ENCODE data around the gene LNX1. TPM values are rescaled to one million over a fixed set of nuclear protein-coding genes. Genes with fewer than 3 reads are reported as not detected.

LNX1 gene
- total and polyA plus RNA-seq, 2 of the 13 experiments (the other 11 are each of a cell fraction or from before 2014, with no cell fraction given) = 0.49 TPM

DNA sequence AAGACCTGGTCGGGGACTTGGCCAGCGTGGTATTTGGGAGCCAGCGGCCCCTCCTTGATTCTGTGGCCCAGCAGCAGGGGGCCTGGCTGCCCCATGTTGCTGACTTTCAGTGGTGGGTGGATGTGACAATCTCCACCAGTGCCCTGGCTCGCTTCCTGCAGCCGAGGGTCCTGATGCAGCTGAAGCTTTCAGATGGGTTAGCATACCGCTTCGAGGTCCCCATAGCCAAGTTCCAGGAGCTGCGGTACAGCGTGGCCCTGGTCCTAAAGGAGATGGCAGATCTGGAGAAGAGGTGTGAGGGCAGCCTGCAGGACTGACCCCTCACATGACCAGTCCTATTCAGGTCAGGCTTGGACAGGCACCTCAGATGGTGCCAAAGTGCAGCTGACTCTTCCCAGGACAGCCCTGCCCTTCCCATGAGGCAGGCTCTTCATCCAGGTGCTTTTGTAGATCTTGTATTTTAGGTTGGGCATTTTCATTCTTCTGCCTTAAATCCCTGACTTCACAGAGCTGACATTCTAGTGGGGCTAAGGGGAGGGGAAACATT, 15.1 kb downstream of the LNX1 start:
- no peak overlapping the region for H3K27ac ChIP-seq (ENCODE audit: extremely low read length, insufficient read depth, low read length)
- H3K9me3 ChIP-seq (ENCODE audit: low read length) = no peaks in the 10 kb centered on the region
- TF ChIP-seq MATR3 (CRISPR knock-in tag; IDR thresholded peaks at IDR 0.05) (no peak), NCOA5 (CRISPR knock-in tag; IDR thresholded peaks at IDR 0.05) (no peak), HOXA7 (CRISPR knock-in tag; IDR thresholded peaks at IDR 0.05) (no peak), ZNF343 (CRISPR knock-in tag; IDR thresholded peaks at IDR 0.05) (no peak), RBFOX2 (IDR thresholded peaks at IDR 0.05; ENCODE audit: low read depth, low read length) (no peak), HNF4A (CRISPR knock-in tag; IDR thresholded peaks at IDR 0.05) (0 out of 2 replicates have a peak, but pooled peaks have one; percentile 20)
- TF ChIP-seq, protein P1, sequence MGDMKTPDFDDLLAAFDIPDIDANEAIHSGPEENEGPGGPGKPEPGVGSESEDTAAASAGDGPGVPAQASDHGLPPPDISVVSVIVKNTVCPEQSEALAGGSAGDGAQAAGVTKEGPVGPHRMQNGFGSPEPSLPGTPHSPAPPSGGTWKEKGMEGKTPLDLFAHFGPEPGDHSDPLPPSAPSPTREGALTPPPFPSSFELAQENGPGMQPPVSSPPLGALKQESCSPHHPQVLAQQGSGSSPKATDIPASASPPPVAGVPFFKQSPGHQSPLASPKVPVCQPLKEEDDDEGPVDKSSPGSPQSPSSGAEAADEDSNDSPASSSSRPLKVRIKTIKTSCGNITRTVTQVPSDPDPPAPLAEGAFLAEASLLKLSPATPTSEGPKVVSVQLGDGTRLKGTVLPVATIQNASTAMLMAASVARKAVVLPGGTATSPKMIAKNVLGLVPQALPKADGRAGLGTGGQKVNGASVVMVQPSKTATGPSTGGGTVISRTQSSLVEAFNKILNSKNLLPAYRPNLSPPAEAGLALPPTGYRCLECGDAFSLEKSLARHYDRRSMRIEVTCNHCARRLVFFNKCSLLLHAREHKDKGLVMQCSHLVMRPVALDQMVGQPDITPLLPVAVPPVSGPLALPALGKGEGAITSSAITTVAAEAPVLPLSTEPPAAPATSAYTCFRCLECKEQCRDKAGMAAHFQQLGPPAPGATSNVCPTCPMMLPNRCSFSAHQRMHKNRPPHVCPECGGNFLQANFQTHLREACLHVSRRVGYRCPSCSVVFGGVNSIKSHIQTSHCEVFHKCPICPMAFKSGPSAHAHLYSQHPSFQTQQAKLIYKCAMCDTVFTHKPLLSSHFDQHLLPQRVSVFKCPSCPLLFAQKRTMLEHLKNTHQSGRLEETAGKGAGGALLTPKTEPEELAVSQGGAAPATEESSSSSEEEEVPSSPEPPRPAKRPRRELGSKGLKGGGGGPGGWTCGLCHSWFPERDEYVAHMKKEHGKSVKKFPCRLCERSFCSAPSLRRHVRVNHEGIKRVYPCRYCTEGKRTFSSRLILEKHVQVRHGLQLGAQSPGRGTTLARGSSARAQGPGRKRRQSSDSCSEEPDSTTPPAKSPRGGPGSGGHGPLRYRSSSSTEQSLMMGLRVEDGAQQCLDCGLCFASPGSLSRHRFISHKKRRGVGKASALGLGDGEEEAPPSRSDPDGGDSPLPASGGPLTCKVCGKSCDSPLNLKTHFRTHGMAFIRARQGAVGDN (CRISPR knock-in tag; IDR thresholded peaks at IDR 0.05) = peak; percentile 6; the same call in 1 of the 2 replicates
- intact Hi-C loops (cut with micrococcal nuclease; ENCODE audit: unreplicated experiment) = no loop called here
- ATAC-seq = peak; percentile 80
- no peaks in the 10 kb centered on the region for H3K36me3 ChIP-seq (replicated peaks in 1 of 2; ENCODE audit: control insufficient read depth in 1 of 2, insufficient read depth in 2 of 2, low read length in 2 of 2)
- peak overlapping the region; percentile 18; the same call in 1 of the 2 replicates for H3K4me2 ChIP-seq (ENCODE audit: low read depth, low read length)
- H3K4me1 ChIP-seq (ENCODE audit: insufficient read depth, low read length) = peaks cover 20% of the 10 kb centered on the region
- BruUV-seq (replicated peaks) = no TSS peak
- no peak overlapping the region for H3K9ac ChIP-seq (ENCODE audit: insufficient read depth, low read depth, low read length)
- in situ Hi-C loops (cut with HindIII; ENCODE audit: extremely low pct_ligation_motif_present, low pct_unique_long_range_greater_than_20kb) = no loop called here
- H3K4me3 ChIP-seq (replicated peaks in 1 of 3; ENCODE audit: insufficient read depth in 1 of 3, low read depth in 2 of 3, low read length in 3 of 3) = no peak overlapping the region
- no peak for DNase-seq (ENCODE audit: low spot score)
- 57% methylated on average over 6 of the region's 9 CpGs for WGBS (ENCODE audit: low lambda C conversion rate)
- H3K27me3 ChIP-seq (ENCODE audit: control insufficient read depth in 1 of 2, insufficient read depth in 2 of 2, low read length in 2 of 2) = no peaks in the 10 kb centered on the region
- H4K20me1 ChIP-seq (ENCODE audit: insufficient read depth, low read length) = no peaks in the 10 kb centered on the region
- FAIRE-seq = no peak
- no peaks in the 10 kb centered on the region for H3K79me2 ChIP-seq (ENCODE audit: insufficient read depth, low read length)
- ChIA-PET CTCF (ENCODE audit: low intra/inter-chr PET ratio, low total read pairs) (no interaction called here), POLR2A (no interaction called here)
- H2AFZ ChIP-seq (ENCODE audit: low read length) = no peak overlapping the region

Measured in HepG2 (cell line).